Liver (tissue), 9 donors: ENCODE results near the gene FBXL13. TPM values are rescaled to one million over a fixed set of nuclear protein-coding genes. Genes with fewer than 3 reads are reported as not detected.

ENCODE experiments used
- DNase-seq: peaks from one replicate; pipeline ENCODE4 v3.0.0-alpha.2; 2017; ENCODE audit warnings: low spot score
- H3K27ac ChIP-seq, 2 donors: one replicate each; pipeline ENCODE4 v1.7.0; 2013; ENCODE audit warnings: inconsistent platforms in 2 of 2, low read length in 2 of 2, control low read depth in 1 of 2, low read depth in 1 of 2, mild to moderate bottlenecking in 1 of 2
- H3K27me3 ChIP-seq, 4 donors: one replicate each; pipeline versions ENCODE4 v1.6.1 to v1.7.0; 2013; ENCODE audit warnings: low read length in 3 of 4, inconsistent platforms in 1 of 4, mild to moderate bottlenecking in 1 of 4, moderate library complexity in 1 of 4; ENCODE audit not compliant: control insufficient read depth in 4 of 4, insufficient read depth in 4 of 4
- H3K36me3 ChIP-seq, 4 donors: one replicate each; pipeline versions ENCODE4 v1.6.1 to v1.7.0; 2013; ENCODE audit warnings: low read length in 3 of 4, mild to moderate bottlenecking in 3 of 4, low read depth in 1 of 4, moderate library complexity in 1 of 4; ENCODE audit not compliant: control insufficient read depth in 4 of 4, insufficient read depth in 3 of 4
- H3K4me1 ChIP-seq, 4 donors: one replicate each; pipeline versions ENCODE4 v1.6.1 to v1.7.0; 2013; ENCODE audit warnings: low read length in 3 of 4, mild to moderate bottlenecking in 3 of 4, moderate library complexity in 1 of 4; ENCODE audit not compliant: control insufficient read depth in 4 of 4, insufficient read depth in 4 of 4
- H3K4me3 ChIP-seq, 3 donors: one replicate each; pipeline versions ENCODE4 v1.6.1 to v1.7.0; 2013; ENCODE audit warnings: low read length in 3 of 3, control low read depth in 1 of 3, low read depth in 1 of 3, mild to moderate bottlenecking in 1 of 3
- H3K9ac ChIP-seq, 2 donors: one replicate each; pipeline ENCODE4 v1.7.0; 2013; ENCODE audit warnings: low read length in 2 of 2, mild to moderate bottlenecking in 2 of 2, moderate library complexity in 2 of 2, control low read depth in 1 of 2, low read depth in 1 of 2
- H3K9me3 ChIP-seq, 4 donors: one replicate each; pipeline versions ENCODE4 v1.6.1 to v1.7.0; 2013; ENCODE audit warnings: low read length in 3 of 4; ENCODE audit not compliant: control insufficient read depth in 4 of 4
- EGR1 ChIP-seq, 2 donors: IDR thresholded peaks; 2 replicates each; pipeline ENCODE4 v1.6.1; 2016 to 2018; ENCODE audit warnings: antibody characterized with exemption in 2 of 2, low read depth in 2 of 2
- FOXA1 ChIP-seq: IDR thresholded peaks from 2 replicates; pipeline ENCODE4 v1.6.1; 2016; ENCODE audit warnings: antibody characterized with exemption
- FOXA2 ChIP-seq: IDR thresholded peaks from 2 replicates; pipeline ENCODE4 v1.6.1; 2016; ENCODE audit warnings: antibody characterized with exemption
- GABPA ChIP-seq, 2 donors: IDR thresholded peaks in 1 of 2; conservative IDR thresholded peaks in 1 of 2; 2 replicates each; pipeline ENCODE4 v1.6.1; 2016; ENCODE audit warnings: antibody characterized with exemption in 2 of 2, mild to moderate bottlenecking in 1 of 2, moderate library complexity in 1 of 2
- HNF4A ChIP-seq, 2 donors: conservative IDR thresholded peaks; 2 replicates each; pipeline ENCODE4 v1.6.1; 2016; ENCODE audit warnings: antibody characterized with exemption in 2 of 2, mild to moderate bottlenecking in 2 of 2
- HNF4G ChIP-seq: IDR thresholded peaks from 2 replicates; pipeline ENCODE4 v1.6.1; 2016; ENCODE audit warnings: antibody characterized with exemption
- JUND ChIP-seq, 2 donors: IDR thresholded peaks; 2 replicates each; pipeline ENCODE4 v1.6.1; 2016; ENCODE audit warnings: antibody characterized with exemption in 2 of 2
- NR2F2 ChIP-seq: IDR thresholded peaks from 2 replicates; pipeline ENCODE4 v1.6.1; 2016; ENCODE audit warnings: antibody characterized with exemption
- RAD21 ChIP-seq, 2 donors: IDR thresholded peaks; 2 replicates each; pipeline ENCODE4 v1.6.1; 2016; ENCODE audit warnings: antibody characterized with exemption in 2 of 2, mild to moderate bottlenecking in 2 of 2
- RXRA ChIP-seq, 2 donors: IDR thresholded peaks; 2 replicates each; pipeline ENCODE4 v1.6.1; 2017 to 2018; ENCODE audit warnings: antibody characterized with exemption in 2 of 2, mild to moderate bottlenecking in 1 of 2
- SP1 ChIP-seq: IDR thresholded peaks from 2 replicates; pipeline ENCODE4 v1.6.1; 2018; ENCODE audit warnings: antibody characterized with exemption, mild to moderate bottlenecking
- TAF1 ChIP-seq: conservative IDR thresholded peaks from 2 replicates; pipeline ENCODE4 v1.6.1; 2016; ENCODE audit warnings: antibody characterized with exemption, mild to moderate bottlenecking
- YY1 ChIP-seq: IDR thresholded peaks from 2 replicates; pipeline ENCODE4 v1.6.1; 2016; ENCODE audit warnings: antibody characterized with exemption, mild to moderate bottlenecking
- WGBS: extraction: QIAGEN DNeasy Blood & Tissue Kit; methylation state at CpG from one replicate; pipeline ENCODE4 v1.1.7; 2013; 5-methylcytosine and 5-hydroxymethylcytosine counted together
- polyA plus RNA-seq, 2 donors: library from polyadenylated mRNA; stranded (reverse) in 1 of 2; unstranded in 1 of 2; fragments of 200-250 nt in 1 of 2; fragments of >200 nt in 1 of 2; fragmentation: Nextera tagmentation in 1 of 2; extraction: Ambion mirVana in 1 of 2; gene quantifications; one replicate each; pipeline versions ENCODE4 v1.2.1 to v1.2.3, GENCODE V29; 2013 to 2015
- total RNA-seq, 2 donors: library from RNA; depleted of rRNA; stranded (reverse); fragments of >200 nt; gene quantifications; one replicate each; pipeline ENCODE4 v1.2.3, GENCODE V29; 2014
- TF ChIP-seq, protein P1 (sequence below): fragments of 150-350 bp; IDR thresholded peaks from 2 replicates; pipeline ENCODE4 v1.5.1; 2017; ENCODE audit warnings: improper control_type of control experiment, low read depth, low read length; ENCODE audit not compliant: missing input control
- TF ChIP-seq, protein P2 (sequence below): IDR thresholded peaks from 2 replicates; pipeline ENCODE4 v1.6.1; 2016; ENCODE audit warnings: antibody characterized with exemption
- TF ChIP-seq, protein P3 (sequence below): IDR thresholded peaks from 2 replicates; pipeline ENCODE4 v1.6.1; 2016; ENCODE audit warnings: antibody characterized with exemption, mild to moderate bottlenecking
- TF ChIP-seq, protein P4 (sequence below): IDR thresholded peaks from 2 replicates; pipeline ENCODE4 v1.6.1; 2016; ENCODE audit warnings: antibody characterized with exemption
- TF ChIP-seq, protein P5 (sequence below): IDR thresholded peaks from 2 replicates; pipeline ENCODE4 v1.6.1; 2016; ENCODE audit warnings: antibody characterized with exemption
- donor health status: healthy.
- donor health status: healthy.
- donor health status: healthy.
- donor health status: healthy.
- donor health status: healthy.

The FBXL13 gene
- total and polyA plus RNA-seq, 4 donors, result 0.03 to 0.75 (median 0.70) TPM; not detected in 1

DNA sequence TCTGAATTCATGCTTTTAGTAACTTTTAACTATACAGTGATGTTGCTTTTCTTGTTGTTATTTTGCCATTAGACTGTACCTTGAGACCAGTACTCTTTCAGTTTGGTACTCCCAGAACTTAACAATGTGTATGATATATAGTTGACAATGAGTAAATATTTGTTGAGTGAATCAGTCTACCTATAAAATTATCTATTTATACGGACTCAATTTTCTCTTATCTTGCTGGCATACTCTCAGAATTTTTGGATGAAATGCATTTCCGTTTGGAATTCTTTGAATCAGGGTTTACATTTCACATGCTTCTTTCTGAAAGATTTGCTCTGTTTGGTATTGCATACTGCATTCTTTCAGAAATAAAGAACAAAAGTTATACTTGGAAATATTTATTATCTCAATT, 209.6 kb downstream of the FBXL13 start:
- TF ChIP-seq, protein P1, sequence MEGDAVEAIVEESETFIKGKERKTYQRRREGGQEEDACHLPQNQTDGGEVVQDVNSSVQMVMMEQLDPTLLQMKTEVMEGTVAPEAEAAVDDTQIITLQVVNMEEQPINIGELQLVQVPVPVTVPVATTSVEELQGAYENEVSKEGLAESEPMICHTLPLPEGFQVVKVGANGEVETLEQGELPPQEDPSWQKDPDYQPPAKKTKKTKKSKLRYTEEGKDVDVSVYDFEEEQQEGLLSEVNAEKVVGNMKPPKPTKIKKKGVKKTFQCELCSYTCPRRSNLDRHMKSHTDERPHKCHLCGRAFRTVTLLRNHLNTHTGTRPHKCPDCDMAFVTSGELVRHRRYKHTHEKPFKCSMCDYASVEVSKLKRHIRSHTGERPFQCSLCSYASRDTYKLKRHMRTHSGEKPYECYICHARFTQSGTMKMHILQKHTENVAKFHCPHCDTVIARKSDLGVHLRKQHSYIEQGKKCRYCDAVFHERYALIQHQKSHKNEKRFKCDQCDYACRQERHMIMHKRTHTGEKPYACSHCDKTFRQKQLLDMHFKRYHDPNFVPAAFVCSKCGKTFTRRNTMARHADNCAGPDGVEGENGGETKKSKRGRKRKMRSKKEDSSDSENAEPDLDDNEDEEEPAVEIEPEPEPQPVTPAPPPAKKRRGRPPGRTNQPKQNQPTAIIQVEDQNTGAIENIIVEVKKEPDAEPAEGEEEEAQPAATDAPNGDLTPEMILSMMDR, result no peak
- TF ChIP-seq, protein P2, sequence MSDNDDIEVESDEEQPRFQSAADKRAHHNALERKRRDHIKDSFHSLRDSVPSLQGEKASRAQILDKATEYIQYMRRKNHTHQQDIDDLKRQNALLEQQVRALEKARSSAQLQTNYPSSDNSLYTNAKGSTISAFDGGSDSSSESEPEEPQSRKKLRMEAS, result no peak
- TF ChIP-seq RAD21 (IDR thresholded peaks at IDR 0.05), result no peak
- TF ChIP-seq, protein P3, sequence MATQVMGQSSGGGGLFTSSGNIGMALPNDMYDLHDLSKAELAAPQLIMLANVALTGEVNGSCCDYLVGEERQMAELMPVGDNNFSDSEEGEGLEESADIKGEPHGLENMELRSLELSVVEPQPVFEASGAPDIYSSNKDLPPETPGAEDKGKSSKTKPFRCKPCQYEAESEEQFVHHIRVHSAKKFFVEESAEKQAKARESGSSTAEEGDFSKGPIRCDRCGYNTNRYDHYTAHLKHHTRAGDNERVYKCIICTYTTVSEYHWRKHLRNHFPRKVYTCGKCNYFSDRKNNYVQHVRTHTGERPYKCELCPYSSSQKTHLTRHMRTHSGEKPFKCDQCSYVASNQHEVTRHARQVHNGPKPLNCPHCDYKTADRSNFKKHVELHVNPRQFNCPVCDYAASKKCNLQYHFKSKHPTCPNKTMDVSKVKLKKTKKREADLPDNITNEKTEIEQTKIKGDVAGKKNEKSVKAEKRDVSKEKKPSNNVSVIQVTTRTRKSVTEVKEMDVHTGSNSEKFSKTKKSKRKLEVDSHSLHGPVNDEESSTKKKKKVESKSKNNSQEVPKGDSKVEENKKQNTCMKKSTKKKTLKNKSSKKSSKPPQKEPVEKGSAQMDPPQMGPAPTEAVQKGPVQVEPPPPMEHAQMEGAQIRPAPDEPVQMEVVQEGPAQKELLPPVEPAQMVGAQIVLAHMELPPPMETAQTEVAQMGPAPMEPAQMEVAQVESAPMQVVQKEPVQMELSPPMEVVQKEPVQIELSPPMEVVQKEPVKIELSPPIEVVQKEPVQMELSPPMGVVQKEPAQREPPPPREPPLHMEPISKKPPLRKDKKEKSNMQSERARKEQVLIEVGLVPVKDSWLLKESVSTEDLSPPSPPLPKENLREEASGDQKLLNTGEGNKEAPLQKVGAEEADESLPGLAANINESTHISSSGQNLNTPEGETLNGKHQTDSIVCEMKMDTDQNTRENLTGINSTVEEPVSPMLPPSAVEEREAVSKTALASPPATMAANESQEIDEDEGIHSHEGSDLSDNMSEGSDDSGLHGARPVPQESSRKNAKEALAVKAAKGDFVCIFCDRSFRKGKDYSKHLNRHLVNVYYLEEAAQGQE, result no peak
- TF ChIP-seq, protein P4, sequence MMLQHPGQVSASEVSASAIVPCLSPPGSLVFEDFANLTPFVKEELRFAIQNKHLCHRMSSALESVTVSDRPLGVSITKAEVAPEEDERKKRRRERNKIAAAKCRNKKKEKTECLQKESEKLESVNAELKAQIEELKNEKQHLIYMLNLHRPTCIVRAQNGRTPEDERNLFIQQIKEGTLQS, result no peak
- TF ChIP-seq FOXA2, result no peak
- TF ChIP-seq YY1, result no peak
- TF ChIP-seq EGR1 (IDR thresholded peaks at IDR 0.05; ENCODE audit: low read depth in 2 of 2), result no peak
- TF ChIP-seq RXRA (IDR thresholded peaks at IDR 0.05), result no peak
- TF ChIP-seq, protein P5, sequence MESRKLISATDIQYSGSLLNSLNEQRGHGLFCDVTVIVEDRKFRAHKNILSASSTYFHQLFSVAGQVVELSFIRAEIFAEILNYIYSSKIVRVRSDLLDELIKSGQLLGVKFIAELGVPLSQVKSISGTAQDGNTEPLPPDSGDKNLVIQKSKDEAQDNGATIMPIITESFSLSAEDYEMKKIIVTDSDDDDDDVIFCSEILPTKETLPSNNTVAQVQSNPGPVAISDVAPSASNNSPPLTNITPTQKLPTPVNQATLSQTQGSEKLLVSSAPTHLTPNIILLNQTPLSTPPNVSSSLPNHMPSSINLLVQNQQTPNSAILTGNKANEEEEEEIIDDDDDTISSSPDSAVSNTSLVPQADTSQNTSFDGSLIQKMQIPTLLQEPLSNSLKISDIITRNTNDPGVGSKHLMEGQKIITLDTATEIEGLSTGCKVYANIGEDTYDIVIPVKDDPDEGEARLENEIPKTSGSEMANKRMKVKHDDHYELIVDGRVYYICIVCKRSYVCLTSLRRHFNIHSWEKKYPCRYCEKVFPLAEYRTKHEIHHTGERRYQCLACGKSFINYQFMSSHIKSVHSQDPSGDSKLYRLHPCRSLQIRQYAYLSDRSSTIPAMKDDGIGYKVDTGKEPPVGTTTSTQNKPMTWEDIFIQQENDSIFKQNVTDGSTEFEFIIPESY, result no peak
- no peak for TF ChIP-seq FOXA1
- TF ChIP-seq SP1, result no peak
- TF ChIP-seq NR2F2, result no peak
- no peak for TF ChIP-seq GABPA (IDR thresholded peaks at IDR 0.05 in 1 of 2, conservative IDR thresholded peaks at IDR 0.05 in 1 of 2)
- TF ChIP-seq JUND (IDR thresholded peaks at IDR 0.05), result no peak
- no peak for TF ChIP-seq TAF1
- no peak for TF ChIP-seq HNF4A (conservative IDR thresholded peaks at IDR 0.05)
- no peak for TF ChIP-seq HNF4G
- 73% methylated on average over 2 of the region's 2 CpGs for WGBS

More for the DNA sequence above, 209.6 kb downstream of the FBXL13 start:
- Histone ChIP-seq H3K27ac (no peak overlapping the region), H3K27me3 (no peaks in the 10 kb centered on the region), H3K36me3 (no peaks in the 10 kb centered on the region), H3K4me1 (no peaks in the 10 kb centered on the region), H3K9ac (no peak overlapping the region), H3K9me3 (no peaks in the 10 kb centered on the region), H3K4me3 (no peak overlapping the region)
- no peak for DNase-seq
